Measurements from ENCODE around the gene ZNF652. TPM values are rescaled to one million over a fixed set of nuclear protein-coding genes. Genes with fewer than 3 reads are reported as not detected.

The ZNF652 gene
- polyA plus RNA-seq, 1 donor from 2014 or later, result 26.7 TPM

DNA sequence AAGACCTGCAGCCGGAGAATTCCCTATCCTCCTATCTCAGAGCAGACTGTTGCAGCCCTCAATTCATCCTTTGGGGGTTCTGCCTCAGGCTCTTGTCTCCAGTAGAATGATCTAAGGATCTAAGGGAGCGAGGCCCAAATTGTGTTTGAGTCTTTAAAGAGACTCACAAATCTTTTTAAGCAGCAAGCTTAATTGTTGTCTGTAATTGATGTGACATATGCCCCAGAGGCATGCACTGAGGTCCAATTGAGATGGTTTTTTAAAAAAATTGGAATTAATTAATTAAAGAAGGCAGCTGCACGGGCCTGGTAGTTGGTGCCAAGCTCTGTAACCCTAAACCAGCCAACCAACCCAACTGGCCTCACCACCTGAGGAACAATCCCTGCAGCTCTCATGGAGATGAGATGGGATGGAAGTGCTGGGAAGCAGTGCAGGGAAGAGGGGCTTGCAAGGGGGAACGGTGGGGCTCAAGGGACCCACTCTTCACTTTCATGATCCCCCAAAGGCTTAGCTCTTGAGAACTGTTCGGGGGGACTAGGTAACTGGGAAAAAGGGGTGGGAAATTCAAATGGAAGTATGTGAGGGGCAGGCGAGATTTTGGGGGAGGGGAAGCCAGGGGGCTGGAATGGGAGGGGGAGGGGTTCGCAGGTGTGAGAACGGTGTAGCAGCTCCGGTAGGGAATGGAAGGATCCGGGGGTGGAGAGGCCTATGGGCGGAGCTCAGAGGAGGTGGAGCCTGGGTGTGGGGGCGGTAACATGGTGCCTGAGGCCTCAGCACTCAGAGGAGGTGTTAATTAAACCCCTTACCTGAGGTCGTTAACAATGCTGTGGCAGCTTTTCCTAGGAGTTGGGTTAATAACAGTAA lies 9.2 kb upstream of the ZNF652 start:
- TF ChIP-seq, protein P1, sequence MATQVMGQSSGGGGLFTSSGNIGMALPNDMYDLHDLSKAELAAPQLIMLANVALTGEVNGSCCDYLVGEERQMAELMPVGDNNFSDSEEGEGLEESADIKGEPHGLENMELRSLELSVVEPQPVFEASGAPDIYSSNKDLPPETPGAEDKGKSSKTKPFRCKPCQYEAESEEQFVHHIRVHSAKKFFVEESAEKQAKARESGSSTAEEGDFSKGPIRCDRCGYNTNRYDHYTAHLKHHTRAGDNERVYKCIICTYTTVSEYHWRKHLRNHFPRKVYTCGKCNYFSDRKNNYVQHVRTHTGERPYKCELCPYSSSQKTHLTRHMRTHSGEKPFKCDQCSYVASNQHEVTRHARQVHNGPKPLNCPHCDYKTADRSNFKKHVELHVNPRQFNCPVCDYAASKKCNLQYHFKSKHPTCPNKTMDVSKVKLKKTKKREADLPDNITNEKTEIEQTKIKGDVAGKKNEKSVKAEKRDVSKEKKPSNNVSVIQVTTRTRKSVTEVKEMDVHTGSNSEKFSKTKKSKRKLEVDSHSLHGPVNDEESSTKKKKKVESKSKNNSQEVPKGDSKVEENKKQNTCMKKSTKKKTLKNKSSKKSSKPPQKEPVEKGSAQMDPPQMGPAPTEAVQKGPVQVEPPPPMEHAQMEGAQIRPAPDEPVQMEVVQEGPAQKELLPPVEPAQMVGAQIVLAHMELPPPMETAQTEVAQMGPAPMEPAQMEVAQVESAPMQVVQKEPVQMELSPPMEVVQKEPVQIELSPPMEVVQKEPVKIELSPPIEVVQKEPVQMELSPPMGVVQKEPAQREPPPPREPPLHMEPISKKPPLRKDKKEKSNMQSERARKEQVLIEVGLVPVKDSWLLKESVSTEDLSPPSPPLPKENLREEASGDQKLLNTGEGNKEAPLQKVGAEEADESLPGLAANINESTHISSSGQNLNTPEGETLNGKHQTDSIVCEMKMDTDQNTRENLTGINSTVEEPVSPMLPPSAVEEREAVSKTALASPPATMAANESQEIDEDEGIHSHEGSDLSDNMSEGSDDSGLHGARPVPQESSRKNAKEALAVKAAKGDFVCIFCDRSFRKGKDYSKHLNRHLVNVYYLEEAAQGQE (IDR thresholded peaks at IDR 0.05; ENCODE audit: borderline replicate concordance), result no peak
- TF ChIP-seq SMC3 (conservative IDR thresholded peaks at IDR 0.05; ENCODE audit: poor library complexity) (no peak), POLR2AphosphoS5 (IDR thresholded peaks at IDR 0.05) (no peak)
- Histone ChIP-seq H3K36me3 (ENCODE audit: insufficient read depth, low read length) (no peaks in the 10 kb centered on the region), H3K4me2 (ENCODE audit: low read length) (no peak overlapping the region), H3K9me2 (ENCODE audit: insufficient read depth, low read length) (no peaks in the 10 kb centered on the region), H3K27me3 (ENCODE audit: insufficient read depth, low read depth, low read length) (no peaks in the 10 kb centered on the region), H3K4me3 (ENCODE audit: low read length) (no peak overlapping the region), H3K9ac (ENCODE audit: low read length) (no peak overlapping the region), H3F3A (ENCODE audit: insufficient read depth, low read length, poor library complexity, severe bottlenecking) (no peaks in the 10 kb centered on the region), H3K79me2 (replicated peaks; ENCODE audit: insufficient read depth, low read length) (no peaks in the 10 kb centered on the region), H3K27ac (ENCODE audit: low read length) (no peak overlapping the region), H2AFZ (ENCODE audit: low read depth, low read length) (no peak overlapping the region), H4K20me1 (ENCODE audit: insufficient read depth) (no peaks in the 10 kb centered on the region), H3K9me3 (ENCODE audit: low read length) (no peaks in the 10 kb centered on the region)

DNA sequence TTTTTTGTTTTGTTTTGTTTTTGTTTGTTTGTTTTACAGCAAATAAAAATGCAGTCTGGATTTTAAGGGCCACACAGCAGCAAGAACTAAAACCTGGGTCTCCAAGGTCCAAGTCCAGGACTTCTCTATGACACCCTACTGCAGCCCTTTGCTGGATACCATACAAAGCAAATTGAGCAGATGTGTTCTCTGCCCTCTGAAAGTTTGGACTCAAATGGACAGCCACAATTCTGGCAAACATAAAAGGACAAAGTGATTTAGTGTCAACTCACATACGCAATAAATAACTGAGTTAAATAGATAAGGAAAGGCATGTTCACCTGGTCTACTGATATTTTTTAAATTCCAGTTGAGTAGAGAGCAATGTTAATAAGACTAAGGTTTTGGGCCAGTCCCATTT lies 7.7 kb upstream of the ZNF652 start:
- no peaks in the 10 kb centered on the region for H3K9me3 ChIP-seq (ENCODE audit: low read length)
- no peaks in the 10 kb centered on the region for H3F3A ChIP-seq (ENCODE audit: insufficient read depth, low read length, poor library complexity, severe bottlenecking)
- no peaks in the 10 kb centered on the region for H3K36me3 ChIP-seq (ENCODE audit: insufficient read depth, low read length)
- no peak overlapping the region for H2AFZ ChIP-seq (ENCODE audit: low read depth, low read length)
- H3K79me2 ChIP-seq (replicated peaks; ENCODE audit: insufficient read depth, low read length), result no peaks in the 10 kb centered on the region
- H3K4me2 ChIP-seq (ENCODE audit: low read length), result no peak overlapping the region
- H4K20me1 ChIP-seq (ENCODE audit: insufficient read depth), result no peaks in the 10 kb centered on the region
- TF ChIP-seq, protein P2, sequence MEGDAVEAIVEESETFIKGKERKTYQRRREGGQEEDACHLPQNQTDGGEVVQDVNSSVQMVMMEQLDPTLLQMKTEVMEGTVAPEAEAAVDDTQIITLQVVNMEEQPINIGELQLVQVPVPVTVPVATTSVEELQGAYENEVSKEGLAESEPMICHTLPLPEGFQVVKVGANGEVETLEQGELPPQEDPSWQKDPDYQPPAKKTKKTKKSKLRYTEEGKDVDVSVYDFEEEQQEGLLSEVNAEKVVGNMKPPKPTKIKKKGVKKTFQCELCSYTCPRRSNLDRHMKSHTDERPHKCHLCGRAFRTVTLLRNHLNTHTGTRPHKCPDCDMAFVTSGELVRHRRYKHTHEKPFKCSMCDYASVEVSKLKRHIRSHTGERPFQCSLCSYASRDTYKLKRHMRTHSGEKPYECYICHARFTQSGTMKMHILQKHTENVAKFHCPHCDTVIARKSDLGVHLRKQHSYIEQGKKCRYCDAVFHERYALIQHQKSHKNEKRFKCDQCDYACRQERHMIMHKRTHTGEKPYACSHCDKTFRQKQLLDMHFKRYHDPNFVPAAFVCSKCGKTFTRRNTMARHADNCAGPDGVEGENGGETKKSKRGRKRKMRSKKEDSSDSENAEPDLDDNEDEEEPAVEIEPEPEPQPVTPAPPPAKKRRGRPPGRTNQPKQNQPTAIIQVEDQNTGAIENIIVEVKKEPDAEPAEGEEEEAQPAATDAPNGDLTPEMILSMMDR (IDR thresholded peaks at IDR 0.05; ENCODE audit: poor library complexity, severe bottlenecking), result no peak
- no peak for TF ChIP-seq MXI1 (conservative IDR thresholded peaks at IDR 0.05; ENCODE audit: poor library complexity, severe bottlenecking)
- TF ChIP-seq EZH2 (IDR thresholded peaks at IDR 0.05; ENCODE audit: borderline replicate concordance, insufficient read depth, low read length, poor library complexity, severe bottlenecking), result no peak
- TF ChIP-seq, protein P1 (IDR thresholded peaks at IDR 0.05; ENCODE audit: borderline replicate concordance), result no peak
- TF ChIP-seq TAF1 (IDR thresholded peaks at IDR 0.05; ENCODE audit: low read depth), result no peak
- no peak for TF ChIP-seq POLR2AphosphoS5 (IDR thresholded peaks at IDR 0.05)
- no peak for TF ChIP-seq SMC3 (conservative IDR thresholded peaks at IDR 0.05; ENCODE audit: poor library complexity)
- no peak for TF ChIP-seq EP300 (conservative IDR thresholded peaks at IDR 0.05; ENCODE audit: poor library complexity, severe bottlenecking)
- no peak for TF ChIP-seq RAD21 (conservative IDR thresholded peaks at IDR 0.05)
- no peak overlapping the region for H3K27ac ChIP-seq (ENCODE audit: low read length)
- H3K4me3 ChIP-seq (ENCODE audit: low read length), result no peak overlapping the region
- H3K9ac ChIP-seq (ENCODE audit: low read length), result no peak overlapping the region
- no peaks in the 10 kb centered on the region for H3K27me3 ChIP-seq (ENCODE audit: insufficient read depth, low read depth, low read length)
- no peaks in the 10 kb centered on the region for H3K9me2 ChIP-seq (ENCODE audit: insufficient read depth, low read length)

Data from neural cell (in vitro differentiated cells).